Esophagus muscularis mucosa (tissue), 4 donors: Measurements from ENCODE around the gene LRMDA. TPM values are rescaled to one million over a fixed set of nuclear protein-coding genes. Genes with fewer than 3 reads are reported as not detected.

ENCODE experiments used
- DNase-seq: peaks from one replicate; pipeline ENCODE4 v3.0.0-alpha.2; 2017; ENCODE audit errors: extremely low spot score
- H3K27ac ChIP-seq, 4 donors: fragments of 200-600 bp; sonication (generic); replicated peaks in 1 of 4; 1 replicate in 3 of 4; 2 replicates in 1 of 4; pipeline ENCODE4 v1.5.1; 2016 to 2019; ENCODE audit warnings: mild to moderate bottlenecking in 1 of 4
- H3K27me3 ChIP-seq, 4 donors: fragments of 200-600 bp; sonication (generic); one replicate each; pipeline versions ENCODE4 v1.5.1 to v1.6.0; 2016 to 2019
- H3K36me3 ChIP-seq, 4 donors: fragments of 200-600 bp; sonication (generic); one replicate each; pipeline ENCODE4 v1.5.1; 2016 to 2019
- H3K4me1 ChIP-seq, 4 donors: fragments of 200-600 bp; sonication (generic); one replicate each; pipeline ENCODE4 v1.5.1; 2016 to 2019
- H3K4me3 ChIP-seq, 4 donors: fragments of 200-600 bp; sonication (generic); 1 replicate in 2 of 4; 2 replicates in 2 of 4; pipeline ENCODE4 v1.5.1; 2016 to 2019; ENCODE audit warnings: mild to moderate bottlenecking in 4 of 4, moderate library complexity in 1 of 4
- H3K9me3 ChIP-seq, 4 donors: fragments of 200-600 bp; sonication (generic); 1 replicate in 3 of 4; 2 replicates in 1 of 4; pipeline ENCODE4 v1.5.1; 2016 to 2019
- CTCF ChIP-seq, 3 experiments: fragments of 200-600 bp in 2 of 3; fragments of 450-650 bp in 1 of 3; sonication (generic) in 2 of 3; IDR thresholded peaks; one replicate each; pipeline ENCODE4 v1.5.1; 2017 to 2019; ENCODE audit warnings: antibody characterized with exemption in 3 of 3, mild to moderate bottlenecking in 2 of 3, moderate library complexity in 1 of 3
- EP300 ChIP-seq: sonication (generic); formaldehyde crosslinking; IDR thresholded peaks from one replicate; pipeline ENCODE4 v1.6.1; 2017; ENCODE audit warnings: antibody characterized with exemption
- POLR2A ChIP-seq: fragments of 450-650 bp; IDR thresholded peaks from one replicate; pipeline ENCODE4 v1.6.1; 2017; ENCODE audit warnings: antibody characterized with exemption, moderate library complexity, mild to moderate bottlenecking, low read depth
- POLR2AphosphoS5 ChIP-seq, 2 donors: sonication (generic); formaldehyde crosslinking; IDR thresholded peaks; one replicate each; pipeline ENCODE4 v1.6.1; 2017; ENCODE audit warnings: antibody characterized with exemption in 2 of 2
- WGBS: methylation state at CpG from one replicate; pipeline ENCODE4 v1.1.5; 2018; 5-methylcytosine and 5-hydroxymethylcytosine counted together
- intact Hi-C: fragments of 100-400 bp; cut with DNase I; formaldehyde crosslinking; loops from one replicate; pipeline ENCODE4 v1.15.1; 2023
- total RNA-seq, 4 donors: library from RNA; depleted of rRNA; stranded (reverse); fragments of >200 nt; gene quantifications; one replicate each; pipeline versions ENCODE4 v1.1.0 to v1.2.1, GENCODE V29; 2016

The LRMDA gene
- total RNA-seq, 4 donors from 2014 or later, result 14.3 to 34.9 (median 26.5) TPM

GRCh38 chr10:75688506-75689300, 257.3 kb downstream of the LRMDA start:
- intact Hi-C loops, result no loop called here
- Histone ChIP-seq H3K4me1 (peaks cover 0 to 24% (median 20%) of the 10 kb centered on the region in 4 donors), H3K9me3 (peaks cover 0 to 12% (median 6%) of the 10 kb centered on the region in 4 donors), H3K27ac (no peak overlapping the region), H3K27me3 (no peaks in the 10 kb centered on the region), H3K36me3 (no peaks in the 10 kb centered on the region), H3K4me3 (no peak overlapping the region)
- TF ChIP-seq EP300 (no peak), POLR2AphosphoS5 (IDR thresholded peaks at IDR 0.05) (no peak), CTCF (IDR thresholded peaks at IDR 0.05) (no peak), POLR2A (no peak)
- WGBS, result 58% methylated on average over 5 of the region's 5 CpGs
- DNase-seq, result no peak

- Histone ChIP-seq H3K9me3 (no peaks in the 10 kb centered on the region), H3K27ac (no peak overlapping the region), H3K4me1 (peaks cover 0 to 16% (median 12%) of the 10 kb centered on the region in 4 donors), H3K4me3 (no peak overlapping the region), H3K27me3 (no peaks in the 10 kb centered on the region), H3K36me3 (no peaks in the 10 kb centered on the region)
- no peak for DNase-seq
- TF ChIP-seq EP300 (no peak), POLR2AphosphoS5 (IDR thresholded peaks at IDR 0.05) (no peak), POLR2A (no peak), CTCF (IDR thresholded peaks at IDR 0.05) (no peak)
- WGBS, result 89% methylated on average over 6 of the region's 6 CpGs
- intact Hi-C loops, result no loop called here
Observed at GRCh38 chr10:75693489-75693888, 262.1 kb downstream of the LRMDA start.

- no peak overlapping the region for H3K4me3 ChIP-seq
- intact Hi-C loops, result no loop called here
- H3K9me3 ChIP-seq, result no peaks in the 10 kb centered on the region
- 84% methylated on average over 3 of the region's 3 CpGs for WGBS
- TF ChIP-seq EP300, result no peak
- TF ChIP-seq CTCF (IDR thresholded peaks at IDR 0.05), result no peak
- TF ChIP-seq POLR2A, result no peak
- no peak for TF ChIP-seq POLR2AphosphoS5 (IDR thresholded peaks at IDR 0.05)
- H3K36me3 ChIP-seq, result no peaks in the 10 kb centered on the region
- no peaks in the 10 kb centered on the region for H3K27me3 ChIP-seq
- H3K4me1 ChIP-seq, result peaks cover 0 to 12% (median 8%) of the 10 kb centered on the region in 4 donors
- H3K27ac ChIP-seq, result no peak overlapping the region
- DNase-seq, result no peak
Observed at GRCh38 chr10:75694269-75694668, 262.8 kb downstream of the LRMDA start.

- Histone ChIP-seq H3K4me1 (peaks cover 0 to 7% (median 3%) of the 10 kb centered on the region in 4 donors), H3K9me3 (peaks cover 0 to 3% (median 0%) of the 10 kb centered on the region in 4 donors), H3K36me3 (no peaks in the 10 kb centered on the region), H3K27me3 (no peaks in the 10 kb centered on the region), H3K27ac (no peak overlapping the region), H3K4me3 (no peak overlapping the region)
- intact Hi-C loops, result no loop called here
- TF ChIP-seq EP300 (no peak), CTCF (IDR thresholded peaks at IDR 0.05) (no peak), POLR2A (no peak), POLR2AphosphoS5 (IDR thresholded peaks at IDR 0.05) (no peak)
- DNase-seq, result peak; percentile 39
- 91% methylated on average over 3 of the region's 3 CpGs for WGBS
Observed at GRCh38 chr10:75694790-75695189, 263.4 kb downstream of the LRMDA start.
